Stimulated activated CD8-positive, alpha-beta memory T cell treated with anti-CD3 and anti-CD28 coated beads, Interleukin-12 subunit alpha, Interleukin-12 subunit beta, amount 100 ng/mL, for 1 hour (primary cell): Measurements from ENCODE around the gene MMP23B.

Experiments used
- DNase-seq: peaks from one replicate; pipeline ENCODE4 v3.0.0-alpha.2; 2020; ENCODE audit warnings: low read depth

Gene MMP23B

GRCh38 chr1:1620433-1621139 lies 11.4 kb upstream of the MMP23B start:
- no peak for DNase-seq

- DNase-seq, result no peak
These were observed 10.6 kb upstream of the MMP23B start for GRCh38 chr1:1621173-1622009.

- DNase-seq, result no peak
These were observed 9.8 kb upstream of the MMP23B start for GRCh38 chr1:1622010-1622787.

- no peak for DNase-seq
These were observed 9.2 kb upstream of the MMP23B start for GRCh38 chr1:1622788-1623094.

- DNase-seq, result no peak
These were observed 8.8 kb upstream of the MMP23B start for GRCh38 chr1:1623181-1623630.

GRCh38 chr1:1623631-1624442 lies 8.1 kb upstream of the MMP23B start:
- no peak for DNase-seq

- no peak for DNase-seq
These were observed 7.2 kb upstream of the MMP23B start for GRCh38 chr1:1624443-1625403.

- no peak for DNase-seq
These were observed 6.6 kb upstream of the MMP23B start for GRCh38 chr1:1625404-1625775.

GRCh38 chr1:1625824-1626206 lies 6.2 kb upstream of the MMP23B start:
- DNase-seq, result no peak

GRCh38 chr1:1626207-1627141 lies 5.5 kb upstream of the MMP23B start:
- no peak for DNase-seq

GRCh38 chr1:1627261-1627828 lies 4.6 kb upstream of the MMP23B start:
- DNase-seq, result no peak

GRCh38 chr1:1627829-1628753 lies 3.9 kb upstream of the MMP23B start:
- no peak for DNase-seq

- DNase-seq, result no peak
These were observed 3.1 kb upstream of the MMP23B start for GRCh38 chr1:1628754-1629429.

GRCh38 chr1:1629430-1630190 lies 2.4 kb upstream of the MMP23B start:
- DNase-seq, result peak; percentile 64

GRCh38 chr1:1630191-1630964 lies 1.6 kb upstream of the MMP23B start:
- peak; percentile 88 for DNase-seq
